ENCODE data around the gene SYCP2.

The SYCP2 gene

GRCh38 chr20:59945175-59945574, 11.7 kb upstream of the SYCP2 start:
- DNase-seq (ENCODE audit: low spot score): no peak

GRCh38 chr20:59944726-59945125, 11.3 kb upstream of the SYCP2 start:
- no peak for DNase-seq (ENCODE audit: low spot score)

GRCh38 chr20:59942245-59942644, 8.8 kb upstream of the SYCP2 start:
- DNase-seq (ENCODE audit: low spot score): no peak

GRCh38 chr20:59940956-59941294, 7.5 kb upstream of the SYCP2 start:
- DNase-seq (ENCODE audit: low spot score): no peak

GRCh38 chr20:59940129-59940955, 6.9 kb upstream of the SYCP2 start, which contains the start of the genes FAM217B and PPP1R3D:
TSS of gene FAM217B (plus strand) at chr20:59940389. CDS start at chr20:59943944, 3,555 bp downstream.
TSS of gene PPP1R3D (minus strand) at chr20:59940305. CDS start at chr20:59939931, 374 bp downstream.
- peak; percentile 94 for DNase-seq (ENCODE audit: low spot score)

GRCh38 chr20:59939879-59940128, 6.4 kb upstream of the SYCP2 start:
- peak; percentile 29 for DNase-seq (ENCODE audit: low spot score)

- DNase-seq (ENCODE audit: low spot score): no peak
These were observed 5.8 kb upstream of the SYCP2 start for GRCh38 chr20:59939052-59939878.

- no peak for DNase-seq (ENCODE audit: low spot score)
These were observed 5.2 kb upstream of the SYCP2 start for GRCh38 chr20:59938696-59939051.

- no peak for DNase-seq (ENCODE audit: low spot score)
These were observed 4.8 kb upstream of the SYCP2 start for GRCh38 chr20:59938221-59938620.

- DNase-seq (ENCODE audit: low spot score): no peak
These were observed 3.7 kb upstream of the SYCP2 start for GRCh38 chr20:59937150-59937549.

- DNase-seq (ENCODE audit: low spot score): no peak
These were observed 3.0 kb upstream of the SYCP2 start for GRCh38 chr20:59936409-59936808.

- no peak for DNase-seq (ENCODE audit: low spot score)
These were observed 2.2 kb upstream of the SYCP2 start for GRCh38 chr20:59935457-59936185.

GRCh38 chr20:59933849-59934585, 580 bp upstream of the SYCP2 start:
- DNase-seq (ENCODE audit: low spot score): peak; percentile 77

- no peak for DNase-seq (ENCODE audit: low spot score)
These were observed 681 bp downstream of the SYCP2 start for GRCh38 chr20:59932616-59933295.

GRCh38 chr20:59931511-59932312, 1.7 kb downstream of the SYCP2 start:
- no peak for DNase-seq (ENCODE audit: low spot score)

GRCh38 chr20:59925899-59926298, 7.5 kb downstream of the SYCP2 start:
- no peak for DNase-seq (ENCODE audit: low spot score)

- DNase-seq (ENCODE audit: low spot score): no peak
These were observed 8.1 kb downstream of the SYCP2 start for GRCh38 chr20:59925359-59925758.

GRCh38 chr20:59923514-59923913, 9.9 kb downstream of the SYCP2 start:
- DNase-seq (ENCODE audit: low spot score): no peak

- DNase-seq (ENCODE audit: low spot score): no peak
These were observed 12.5 kb downstream of the SYCP2 start for GRCh38 chr20:59920944-59921343.

GRCh38 chr20:59912609-59913008, 20.8 kb downstream of the SYCP2 start:
- DNase-seq (ENCODE audit: low spot score): no peak

GRCh38 chr20:59911041-59911440, 22.4 kb downstream of the SYCP2 start:
- no peak for DNase-seq (ENCODE audit: low spot score)
